K562 (cell line): ENCODE measurements around the gene MFSD6L. TPM values are rescaled to one million over a fixed set of nuclear protein-coding genes. Genes with fewer than 3 reads are reported as not detected.

Source experiments
- ATAC-seq: fragments of 200-7000 bp; cut with Tn5 transposase; 3 replicates; pipeline ENCODE4 v1.9.1; 2020; ENCODE audit warnings: moderate library complexity
- BruUV-seq: library from RNA; stranded (reverse); fragments of 400-500 nt; replicated peaks from 2 replicates; lab custom pipeline; 2021; lab: Mats Ljungman, UMichigan
- CTCF ChIA-PET: fragments of 300-600 bp; formaldehyde crosslinking; extraction: SDS; loops from one replicate; lab custom pipeline; 2021; ENCODE audit warnings: low intra/inter-chr PET ratio; lab: Yijun Ruan, JAX
- POLR2A ChIA-PET: fragments of 300-600, 350-650 bp; sonication (Branson Sonifier 250); formaldehyde crosslinking; extraction: SDS; loops from one replicate; lab custom pipeline; 2021; ENCODE audit warnings: antibody characterized with exemption, inconsistent platforms; lab: Yijun Ruan, JAX
- DNase-seq, 4 experiments: peaks; one replicate each; pipeline versions ENCODE4 v3.0.0 to v3.0.0-alpha.2; 2011 to 2018; ENCODE audit warnings: low spot score in 3 of 4, mixed read lengths in 3 of 4; ENCODE audit errors: extremely low read depth in 1 of 4
- FAIRE-seq: peaks from 2 replicates; lab custom pipeline; 2011; peaks lifted over from hg19 to GRCh38; lab: Jason Lieb, UNC
- H2AFZ ChIP-seq: 2 replicates; pipeline ENCODE4 v1.6.0; 2011; ENCODE audit warnings: low read depth, low read length, control low read depth, inconsistent platforms
- H3K27ac ChIP-seq: fragments of 200-600 bp; 3 replicates; pipeline ENCODE4 v1.8.0; 2011; ENCODE audit warnings: low read depth, mild to moderate bottlenecking, control low read depth, inconsistent platforms, low read length, moderate library complexity, mixed read lengths; ENCODE audit errors: extremely low read depth
- H3K27me3 ChIP-seq, 2 experiments: fragments of 300-600 bp in 1 of 2; 2 replicates in 1 of 2; 3 replicates in 1 of 2; pipeline versions ENCODE4 v1.6.0 to v1.8.0; 2011; ENCODE audit warnings: inconsistent platforms in 2 of 2, low read length in 2 of 2, mild to moderate bottlenecking in 1 of 2, mixed read lengths in 1 of 2, moderate library complexity in 1 of 2; ENCODE audit not compliant: control insufficient read depth in 2 of 2, insufficient read depth in 2 of 2
- H3K36me3 ChIP-seq: fragments of 300-600 bp; 3 replicates; pipeline ENCODE4 v1.8.0; 2011; ENCODE audit warnings: mild to moderate bottlenecking, low read length, inconsistent platforms; ENCODE audit not compliant: control insufficient read depth, insufficient read depth
- H3K4me1 ChIP-seq, 2 experiments: fragments of 200-600 bp in 1 of 2; replicated peaks in 1 of 2; 2 replicates in 1 of 2; 3 replicates in 1 of 2; pipeline versions ENCODE4 v1.5.1 to v1.8.0; 2011; ENCODE audit warnings: inconsistent platforms in 2 of 2, low read length in 2 of 2, mild to moderate bottlenecking in 1 of 2, mixed read lengths in 1 of 2, moderate library complexity in 1 of 2; ENCODE audit not compliant: control insufficient read depth in 2 of 2, insufficient read depth in 2 of 2
- H3K4me2 ChIP-seq: 2 replicates; pipeline ENCODE4 v1.6.1; 2011; ENCODE audit warnings: low read length, control low read depth, inconsistent platforms, mixed read lengths; ENCODE audit not compliant: insufficient read depth
- H3K4me3 ChIP-seq: fragments of 200-600 bp; sonication (generic), shearing (Covaris generic); 2 replicates; pipeline ENCODE4 v1.5.1; 2016; ENCODE audit warnings: control low read depth, inconsistent platforms
- H3K79me2 ChIP-seq: fragments of 200-600 bp; 3 replicates; pipeline ENCODE4 v1.8.0; 2011; ENCODE audit warnings: low read length, inconsistent platforms; ENCODE audit not compliant: control insufficient read depth, insufficient read depth
- H3K9ac ChIP-seq, 2 experiments: 2 replicates each; pipeline versions ENCODE4 v1.6.0 to v1.6.1; 2011; ENCODE audit warnings: low read depth in 2 of 2, low read length in 2 of 2, control low read depth in 1 of 2, inconsistent platforms in 1 of 2, mild to moderate bottlenecking in 1 of 2, mixed read lengths in 1 of 2; ENCODE audit not compliant: insufficient read depth in 1 of 2
- H3K9me1 ChIP-seq: one replicate; pipeline ENCODE4 v1.6.0; 2011; ENCODE audit warnings: inconsistent platforms, mild to moderate bottlenecking, low read length, moderate library complexity; ENCODE audit not compliant: control insufficient read depth, insufficient read depth
- H3K9me3 ChIP-seq: replicated peaks from 2 replicates; pipeline ENCODE4 v1.5.1; 2011; ENCODE audit warnings: low read depth, low read length, inconsistent platforms; ENCODE audit not compliant: control insufficient read depth, insufficient read depth
- H4K20me1 ChIP-seq: replicated peaks from 2 replicates; pipeline ENCODE4 v1.6.1; 2011; ENCODE audit warnings: low read length, inconsistent platforms, mixed read lengths; ENCODE audit not compliant: control insufficient read depth, insufficient read depth
- WGBS: fragments of 100-300 bp; shearing (Covaris generic); methylation state at CpG from one replicate; pipeline ENCODE4 v1.1.6; 2016; ENCODE audit warnings: low coverage, mixed read lengths; ENCODE audit not compliant: insufficient coverage; ENCODE audit errors: missing lambda C conversion rate; 5-methylcytosine and 5-hydroxymethylcytosine counted together
- in situ Hi-C: fragments of 300-500 bp; cut with MboI; formaldehyde crosslinking; loops from 4 replicates; pipeline ENCODE4 v1.15.0; 2018; ENCODE audit warnings: inconsistent platforms, mixed read lengths
- intact Hi-C: fragments of 100-400 bp; cut with micrococcal nuclease; formaldehyde crosslinking; loops from 2 replicates; pipeline ENCODE4 v1.14.2; 2022
- polyA plus RNA-seq, 8 experiments: library from polyadenylated mRNA; depleted of rRNA in 4 of 8; stranded (reverse) in 5 of 8; unstranded in 3 of 8; fragments of >200 nt; fragmentation: Nextera tagmentation in 2 of 8; fragmentation: Illumina TruSeq in 1 of 8; extraction: Ambion mirVana in 2 of 8; extraction: Trizol in 1 of 8; gene quantifications; 2 replicates each; pipeline versions ENCODE4 v1.2.1 to v1.2.3, GENCODE V29; 2011 to 2014; ENCODE audit warnings: inconsistent platforms in 1 of 8, missing spikeins in 1 of 8
- total RNA-seq, 7 experiments: library from RNA; depleted of rRNA in 6 of 7; stranded (reverse); fragments of >200 nt in 6 of 7; fragmentation: Illumina TruSeq in 2 of 7; extraction: Trizol in 2 of 7; gene quantifications; 2 replicates each; pipeline versions ENCODE4 v1.2.1 to v1.2.3, GENCODE V29; 2011 to 2021; ENCODE audit warnings: low replicate concordance in 1 of 7
- TF ChIP-seq, protein P1 (sequence below): sonication (generic); formaldehyde crosslinking; IDR thresholded peaks from 2 replicates; pipeline ENCODE4 v1.8.1; 2023; ENCODE audit warnings: mild to moderate bottlenecking, missing genetic modification reagents
- TF ChIP-seq, protein P2 (sequence below), 2 experiments: fragments of 450-650 bp; IDR thresholded peaks; 2 replicates each; pipeline ENCODE4 v1.6.1; 2016; ENCODE audit warnings: mild to moderate bottlenecking in 2 of 2, borderline replicate concordance in 1 of 2, low read depth in 1 of 2, moderate library complexity in 1 of 2

The MFSD6L gene
- total and polyA plus RNA-seq, 9 of the 15 experiments (the other 6 are each of a cell fraction or from before 2014, with no cell fraction given), result not detected

DNA sequence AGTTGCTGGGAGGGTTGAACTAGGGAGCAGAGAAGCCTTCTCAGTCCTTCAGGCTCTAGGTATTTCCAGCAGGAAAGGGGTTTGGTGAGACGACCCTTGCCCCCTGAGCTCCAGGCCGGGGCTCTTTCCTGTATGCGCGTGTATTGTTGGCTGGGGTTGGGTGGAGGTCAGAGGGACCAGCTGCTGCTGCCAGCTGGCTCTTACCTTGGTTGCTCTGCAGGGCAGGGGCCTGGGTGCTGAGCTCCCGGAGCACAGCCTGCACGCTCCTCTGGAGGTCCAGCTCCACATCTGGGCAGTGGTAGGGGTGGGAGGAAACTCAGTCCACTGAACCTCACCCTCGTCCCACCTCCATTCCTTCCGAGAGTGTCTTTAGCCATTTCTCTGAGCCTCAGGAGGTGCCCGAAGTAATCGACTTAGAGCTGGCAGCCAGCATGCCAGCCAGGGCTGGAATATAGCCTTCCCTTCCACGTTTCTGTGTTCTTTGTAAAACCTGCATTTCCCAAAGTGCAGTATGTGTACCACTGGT lies 40.3 kb upstream of the MFSD6L start:
- BruUV-seq, result no TSS peak

More for the DNA sequence above, 40.3 kb upstream of the MFSD6L start:
- Histone ChIP-seq H2AFZ (no peak overlapping the region), H3K9ac (no peak overlapping the region), H3K4me1 (no peaks in the 10 kb centered on the region), H3K9me3 (no peaks in the 10 kb centered on the region), H3K9me1 (no peaks in the 10 kb centered on the region), H3K27ac (no peak overlapping the region), H3K4me2 (no peak overlapping the region), H3K36me3 (no peaks in the 10 kb centered on the region), H4K20me1 (no peaks in the 10 kb centered on the region), H3K4me3 (no peak overlapping the region), H3K27me3 (peaks cover 3 to 22% of the 10 kb centered on the region in 2 experiments; a peak in 3 of 5 replicates), H3K79me2 (no peaks in the 10 kb centered on the region)
- in situ Hi-C loops, result no loop called here
- DNase-seq, result no peak
- no peak for ATAC-seq
- intact Hi-C loops, result no loop called here
- TF ChIP-seq, protein P1, sequence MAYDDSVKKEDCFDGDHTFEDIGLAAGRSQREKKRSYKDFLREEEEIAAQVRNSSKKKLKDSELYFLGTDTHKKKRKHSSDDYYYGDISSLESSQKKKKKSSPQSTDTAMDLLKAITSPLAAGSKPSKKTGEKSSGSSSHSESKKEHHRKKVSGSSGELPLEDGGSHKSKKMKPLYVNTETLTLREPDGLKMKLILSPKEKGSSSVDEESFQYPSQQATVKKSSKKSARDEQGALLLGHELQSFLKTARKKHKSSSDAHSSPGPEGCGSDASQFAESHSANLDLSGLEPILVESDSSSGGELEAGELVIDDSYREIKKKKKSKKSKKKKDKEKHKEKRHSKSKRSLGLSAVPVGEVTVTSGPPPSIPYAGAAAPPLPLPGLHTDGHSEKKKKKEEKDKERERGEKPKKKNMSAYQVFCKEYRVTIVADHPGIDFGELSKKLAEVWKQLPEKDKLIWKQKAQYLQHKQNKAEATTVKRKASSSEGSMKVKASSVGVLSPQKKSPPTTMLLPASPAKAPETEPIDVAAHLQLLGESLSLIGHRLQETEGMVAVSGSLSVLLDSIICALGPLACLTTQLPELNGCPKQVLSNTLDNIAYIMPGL, result no peak
- TF ChIP-seq, protein P2, sequence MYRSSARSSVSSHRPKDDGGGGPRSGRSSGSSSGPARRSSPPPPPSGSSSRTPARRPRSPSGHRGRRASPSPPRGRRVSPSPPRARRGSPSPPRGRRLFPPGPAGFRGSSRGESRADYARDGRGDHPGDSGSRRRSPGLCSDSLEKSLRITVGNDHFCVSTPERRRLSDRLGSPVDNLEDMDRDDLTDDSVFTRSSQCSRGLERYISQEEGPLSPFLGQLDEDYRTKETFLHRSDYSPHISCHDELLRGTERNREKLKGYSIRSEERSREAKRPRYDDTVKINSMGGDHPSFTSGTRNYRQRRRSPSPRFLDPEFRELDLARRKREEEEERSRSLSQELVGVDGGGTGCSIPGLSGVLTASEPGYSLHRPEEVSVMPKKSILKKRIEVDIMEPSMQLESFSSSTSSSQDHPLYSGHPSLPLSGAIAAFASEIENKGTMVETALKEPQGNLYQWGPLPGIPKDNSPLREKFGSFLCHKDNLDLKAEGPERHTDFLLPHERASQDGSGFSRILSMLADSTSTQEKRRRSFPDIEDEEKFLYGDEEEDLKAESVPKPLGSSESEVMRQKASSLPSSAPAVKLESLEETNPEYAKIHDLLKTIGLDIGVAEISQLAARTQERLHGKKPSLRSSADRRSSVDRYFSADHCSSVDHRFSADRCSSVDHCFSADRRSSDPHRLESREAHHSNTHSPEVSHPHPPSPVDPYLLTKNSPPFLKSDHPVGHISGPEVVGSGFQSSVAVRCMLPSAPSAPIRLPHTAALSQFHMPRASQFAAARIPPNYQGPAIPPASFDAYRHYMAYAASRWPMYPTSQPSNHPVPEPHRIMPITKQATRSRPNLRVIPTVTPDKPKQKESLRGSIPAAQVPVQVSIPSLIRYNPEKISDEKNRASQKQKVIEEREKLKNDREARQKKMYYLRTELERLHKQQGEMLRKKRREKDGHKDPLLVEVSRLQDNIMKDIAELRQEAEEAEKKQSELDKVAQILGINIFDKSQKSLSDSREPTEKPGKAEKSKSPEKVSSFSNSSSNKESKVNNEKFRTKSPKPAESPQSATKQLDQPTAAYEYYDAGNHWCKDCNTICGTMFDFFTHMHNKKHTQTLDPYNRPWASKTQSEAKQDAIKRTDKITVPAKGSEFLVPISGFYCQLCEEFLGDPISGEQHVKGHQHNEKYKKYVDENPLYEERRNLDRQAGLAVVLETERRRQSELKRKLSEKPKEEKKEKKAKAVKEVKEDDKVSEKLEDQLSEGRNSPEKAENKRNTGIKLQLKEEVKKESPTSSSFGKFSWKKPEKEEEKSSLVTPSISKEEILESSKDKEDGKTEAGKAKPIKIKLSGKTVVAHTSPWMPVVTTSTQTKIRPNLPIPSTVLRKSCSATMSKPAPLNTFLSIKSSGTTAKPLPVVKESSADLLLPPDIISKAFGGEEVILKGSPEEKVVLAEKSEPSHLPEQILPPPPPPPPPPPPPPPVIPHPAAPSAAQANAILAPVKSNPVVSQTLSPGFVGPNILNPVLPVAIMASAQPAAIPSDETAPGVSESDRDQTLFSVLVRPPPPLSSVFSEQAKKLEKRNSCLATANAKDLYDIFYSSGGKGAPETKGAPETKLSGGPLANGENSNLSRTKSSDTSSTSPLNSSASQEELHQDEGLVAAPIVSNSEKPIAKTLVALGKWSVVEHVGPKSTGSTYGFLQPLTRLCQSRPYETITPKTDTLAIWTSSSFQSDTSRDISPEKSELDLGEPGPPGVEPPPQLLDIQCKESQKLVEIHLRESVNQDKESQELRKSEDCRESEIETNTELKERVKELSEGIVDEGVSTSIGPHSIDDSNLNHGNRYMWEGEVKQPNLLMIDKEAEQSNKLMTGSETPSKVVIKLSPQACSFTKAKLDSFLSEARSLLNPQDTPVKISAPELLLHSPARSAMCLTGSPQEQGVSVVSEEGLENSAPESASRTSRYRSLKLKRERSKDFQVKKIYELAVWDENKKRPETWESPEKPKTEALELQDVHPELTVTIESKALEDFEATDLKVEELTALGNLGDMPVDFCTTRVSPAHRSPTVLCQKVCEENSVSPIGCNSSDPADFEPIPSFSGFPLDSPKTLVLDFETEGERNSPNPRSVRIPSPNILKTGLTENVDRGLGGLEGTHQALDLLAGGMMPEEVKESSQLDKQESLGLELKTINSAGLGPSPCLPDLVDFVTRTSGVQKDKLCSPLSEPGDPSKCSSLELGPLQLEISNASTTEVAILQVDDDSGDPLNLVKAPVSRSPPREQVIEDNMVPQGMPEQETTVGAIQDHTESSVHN (IDR thresholded peaks at IDR 0.05; ENCODE audit: borderline replicate concordance in 1 of 2, low read depth in 1 of 2), result no peak
- WGBS, result 0% methylated on average over 10 of the region's 11 CpGs
- ChIA-PET CTCF (no interaction called here), POLR2A (interaction anchor here (0.7 to 0.8 kb wide), 2 partner anchors 19 to 29 kb away, joined by 3 read pairs; no protein-coding TSS in a partner anchor)
- FAIRE-seq, result no peak
